GM18870 (cell line): ENCODE results near the gene KCNQ1OT1.
A peak's percentile ranks its signal among the peaks of the same experiment; 100 is the strongest.

Experiments used
- ATAC-seq: cut with Tn5 transposase; IDR thresholded peaks from one replicate; pipeline ENCODE4 v1.9.1; 2021; ENCODE audit warnings: moderate library complexity; ENCODE audit not compliant: unreplicated experiment

KCNQ1OT1 gene

DNA sequence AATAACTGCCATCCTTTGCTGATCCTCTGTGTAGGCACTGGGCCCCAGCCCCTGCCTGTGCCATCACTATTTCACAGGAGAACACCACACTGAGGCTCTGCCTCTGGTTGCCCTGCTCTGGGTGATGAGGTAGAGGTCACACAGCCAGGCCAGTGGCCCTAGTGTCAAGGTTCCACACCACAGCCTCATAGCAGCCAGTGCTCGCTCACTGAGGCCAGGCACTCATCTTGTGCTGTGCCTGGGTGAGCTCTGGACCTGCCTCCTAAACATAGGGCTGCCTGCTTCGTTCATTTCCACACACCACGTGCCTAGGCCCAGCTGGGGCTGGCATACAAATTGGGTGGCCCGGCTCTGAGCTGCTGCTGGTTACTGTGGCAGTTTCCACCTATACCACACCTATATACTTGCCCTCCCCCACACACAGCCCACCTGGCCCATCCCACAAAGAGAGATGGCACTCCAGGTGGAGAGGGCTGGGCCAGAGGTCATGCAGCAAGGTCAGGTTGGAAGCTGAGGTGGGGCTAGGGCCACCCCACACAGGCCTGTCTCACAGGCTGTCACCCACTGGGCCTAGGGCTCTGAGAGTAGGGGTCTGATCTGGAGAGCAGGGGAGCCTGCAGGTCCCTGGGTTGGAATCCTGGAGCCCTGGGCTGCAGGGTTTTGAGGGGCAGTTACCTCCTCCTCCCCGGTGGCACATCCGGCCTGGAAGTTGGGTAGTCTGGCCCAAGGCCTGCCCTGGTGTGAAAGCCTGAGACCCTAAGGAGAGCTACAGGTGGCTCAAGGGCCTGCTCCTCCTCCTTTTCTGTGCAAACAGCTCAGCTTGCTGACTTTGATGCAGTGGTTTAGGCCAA, 11.2 kb downstream of the KCNQ1OT1 start:
- no peak for ATAC-seq

DNA sequence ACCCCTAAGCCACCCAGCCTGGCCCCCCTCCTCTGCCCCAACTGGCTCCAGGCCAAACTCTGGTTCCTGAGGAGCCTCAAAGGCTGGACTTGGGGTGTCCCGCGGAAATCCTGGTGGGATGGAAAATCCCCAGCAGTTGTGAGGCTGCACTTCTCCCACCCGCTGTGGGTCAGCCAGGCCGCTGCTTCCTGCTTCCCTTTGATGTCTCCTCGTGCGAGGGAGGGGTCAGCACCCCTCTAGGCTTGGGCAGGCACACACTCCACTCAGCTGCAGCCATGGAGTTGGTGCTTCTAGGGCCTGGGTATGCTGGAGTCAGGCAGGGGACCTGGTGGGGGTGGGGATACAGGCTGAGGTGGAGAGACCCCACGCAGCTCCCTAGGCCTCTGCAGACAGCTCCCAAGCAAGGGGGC, 12.0 kb downstream of the KCNQ1OT1 start:
- no peak for ATAC-seq

DNA sequence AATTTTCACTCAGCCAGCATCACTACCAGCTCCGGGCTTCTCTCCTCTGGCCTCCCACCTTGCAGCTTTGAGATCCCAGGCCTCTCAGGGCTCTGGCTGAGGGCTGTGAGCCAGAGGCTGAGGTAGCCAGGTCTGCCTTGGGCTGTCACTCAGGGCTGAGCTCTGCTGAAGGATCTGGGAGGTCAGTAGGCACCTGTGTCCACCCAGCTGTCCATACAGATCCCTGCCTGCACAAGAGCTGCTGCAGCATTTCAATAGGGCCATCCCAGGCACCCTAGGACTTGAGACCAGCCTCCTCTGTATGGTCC, 12.6 kb downstream of the KCNQ1OT1 start:
- ATAC-seq, result no peak

DNA sequence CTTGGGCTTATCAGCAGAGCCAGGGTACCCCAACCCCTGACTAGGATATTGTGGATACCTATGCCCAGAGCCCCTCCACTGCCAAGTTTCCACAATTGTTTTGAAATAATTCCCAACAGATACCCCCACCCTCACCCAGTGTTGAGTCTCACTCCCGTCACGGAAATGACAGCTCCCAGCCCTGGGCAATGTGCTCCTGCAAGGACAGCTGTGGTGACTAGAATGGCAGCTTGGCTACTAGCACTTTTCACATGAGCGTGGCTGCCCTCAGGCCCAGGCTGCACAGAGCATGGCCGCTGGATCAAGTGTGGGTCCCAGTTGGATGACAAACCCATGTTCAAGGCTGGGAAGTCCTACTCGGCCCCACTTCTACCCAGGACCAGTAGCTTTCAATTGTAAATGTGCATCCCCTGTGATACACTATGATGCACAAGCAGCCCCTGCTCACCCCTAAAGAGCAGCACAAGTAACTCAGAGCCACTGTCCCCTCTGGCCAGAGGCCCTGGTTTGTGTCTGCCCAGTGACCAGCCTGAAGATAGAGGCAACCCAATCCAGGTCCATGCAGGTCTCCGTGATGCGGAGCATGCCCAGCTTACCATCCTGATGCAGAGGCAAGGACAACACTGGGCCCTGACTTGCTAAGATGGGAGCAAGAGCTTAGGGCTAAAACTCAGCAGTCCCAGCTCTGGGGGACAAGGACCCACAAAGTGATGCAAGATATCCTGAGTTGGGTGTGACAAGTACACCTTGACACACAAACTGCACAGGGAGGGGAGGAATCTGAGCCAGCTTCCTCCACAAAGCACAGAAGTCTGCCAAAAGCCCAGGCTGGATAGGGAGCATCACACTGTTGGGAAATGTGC, 13.2 kb downstream of the KCNQ1OT1 start:
- ATAC-seq, result no peak

DNA sequence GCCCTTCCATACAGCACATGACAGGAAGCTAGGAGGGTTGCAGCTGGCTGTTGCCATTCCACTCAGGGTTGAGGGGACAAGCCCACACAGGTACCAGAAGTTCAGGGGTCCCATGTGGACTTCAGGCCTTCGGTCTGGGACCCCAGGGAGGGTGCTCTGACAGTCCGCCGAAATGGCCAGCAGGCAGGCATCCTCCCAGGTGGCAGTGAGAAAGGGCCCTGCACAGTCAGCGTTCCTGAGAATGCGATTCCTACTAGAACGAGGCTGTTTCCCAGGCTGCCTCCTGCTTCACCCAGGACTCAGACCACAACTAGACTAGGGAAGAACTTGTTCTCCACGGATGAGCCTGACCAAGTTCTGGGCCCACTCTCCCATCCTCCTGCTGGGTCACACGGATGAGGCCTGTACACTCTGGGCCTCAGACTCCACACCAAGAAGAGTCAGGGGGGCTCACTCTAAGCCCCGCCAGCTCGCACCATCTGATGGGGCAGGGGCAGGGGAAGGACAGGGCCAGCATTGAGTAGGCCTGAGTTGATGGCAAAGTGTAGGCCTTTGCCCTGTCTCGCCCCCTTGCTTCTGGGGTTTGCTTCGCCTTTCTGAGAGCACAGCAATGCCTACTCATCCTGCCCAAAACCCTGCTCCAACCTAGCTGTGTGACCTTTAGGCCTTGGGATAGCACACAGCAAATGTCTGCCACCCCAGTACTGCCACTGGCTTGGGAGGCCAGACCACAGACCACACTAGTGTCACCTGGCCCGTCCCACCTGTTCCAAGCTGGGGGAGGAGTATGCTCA, 14.0 kb downstream of the KCNQ1OT1 start:
- no peak for ATAC-seq

DNA sequence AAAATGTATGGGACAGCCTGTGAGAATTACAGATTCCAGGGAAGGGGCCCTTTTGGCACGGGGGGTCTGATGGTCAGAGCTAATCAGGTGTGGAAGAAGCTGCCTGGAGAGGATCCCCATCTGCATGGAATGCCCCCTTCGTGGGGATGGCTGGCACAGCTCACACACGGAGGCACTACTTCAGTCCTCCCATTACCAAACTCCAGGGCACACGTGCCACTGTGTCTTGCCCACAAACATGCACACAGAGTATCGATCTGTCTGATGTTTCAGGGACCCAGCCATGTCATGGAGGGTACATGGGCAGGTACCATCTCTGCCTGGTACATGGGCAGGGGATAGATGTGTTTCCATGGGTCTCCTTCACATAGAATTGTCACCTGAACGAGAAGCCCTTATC, 14.7 kb downstream of the KCNQ1OT1 start:
- no peak for ATAC-seq

DNA sequence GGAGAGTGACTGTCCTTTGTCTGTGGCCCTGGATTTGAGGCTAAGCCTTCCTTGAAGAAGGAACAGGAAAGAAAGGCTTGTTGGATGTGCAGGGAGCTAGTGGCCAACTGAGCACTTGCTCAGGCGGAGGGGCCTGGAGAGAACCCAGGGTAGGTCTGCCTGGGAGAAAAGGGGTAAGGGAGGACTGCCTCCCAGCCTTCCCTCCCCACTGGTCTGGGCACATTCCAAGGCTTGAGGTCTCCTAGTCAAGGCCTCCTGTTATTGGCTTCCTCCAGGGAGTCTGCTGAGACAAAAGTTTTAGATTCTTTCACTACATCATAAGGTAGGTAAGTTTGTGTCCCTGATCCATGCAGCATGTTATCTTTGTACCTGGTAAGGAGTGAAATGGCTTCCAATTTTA, 15.2 kb downstream of the KCNQ1OT1 start:
- ATAC-seq, result no peak

DNA sequence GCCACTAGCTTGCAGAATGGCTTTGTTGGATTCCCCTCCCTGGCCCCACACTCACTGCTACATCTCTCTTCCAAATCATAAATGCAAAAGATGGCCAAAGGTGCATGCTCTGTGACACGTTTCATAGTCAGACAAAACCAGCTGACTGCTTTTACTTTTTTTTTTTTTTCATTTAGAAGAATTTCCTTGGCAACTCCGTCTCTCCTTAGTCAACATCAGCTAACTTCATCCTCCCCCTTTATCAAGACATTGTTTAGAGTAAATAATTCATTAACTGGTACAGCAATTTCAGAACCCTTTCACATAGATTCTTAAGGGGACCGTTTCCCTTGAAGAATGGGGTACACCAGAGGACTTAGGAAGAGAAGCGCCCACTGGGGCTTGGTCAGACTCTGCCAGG, 16.0 kb downstream of the KCNQ1OT1 start:
- no peak for ATAC-seq

DNA sequence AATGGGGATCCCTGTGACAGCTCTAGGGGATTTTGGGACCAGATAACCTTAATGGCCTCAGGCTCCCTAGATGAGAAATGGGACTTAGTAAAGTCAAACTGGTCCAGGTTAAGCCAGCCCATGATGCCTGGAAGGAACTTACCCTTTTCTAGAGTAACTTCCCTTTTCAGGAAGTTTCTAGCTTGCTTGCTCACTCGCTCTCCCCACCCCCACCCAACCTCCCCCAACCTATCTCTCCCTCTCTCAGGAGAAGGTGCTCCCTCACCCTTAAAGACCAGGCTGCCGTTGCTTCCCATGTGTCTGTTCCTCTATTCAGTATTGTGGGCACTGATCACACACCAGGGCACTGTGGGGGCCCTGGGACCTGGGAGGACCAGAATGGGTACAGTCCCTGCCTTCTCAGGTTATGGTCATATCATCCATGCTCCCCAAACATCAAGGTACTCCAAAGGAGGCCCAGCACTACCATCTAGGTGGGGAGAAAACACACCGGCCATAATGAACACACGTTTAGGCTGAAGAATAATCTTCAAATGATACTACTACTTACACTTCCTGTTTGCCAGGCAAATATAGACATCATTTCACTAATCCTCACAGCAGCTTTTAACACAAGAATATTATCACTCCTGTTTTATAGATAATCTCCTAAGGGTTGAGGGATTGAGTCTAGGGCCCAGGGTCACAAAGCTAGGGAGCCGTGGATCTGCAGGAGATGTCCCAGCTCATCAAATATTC, 18.2 kb downstream of the KCNQ1OT1 start:
- ATAC-seq, result no peak

DNA sequence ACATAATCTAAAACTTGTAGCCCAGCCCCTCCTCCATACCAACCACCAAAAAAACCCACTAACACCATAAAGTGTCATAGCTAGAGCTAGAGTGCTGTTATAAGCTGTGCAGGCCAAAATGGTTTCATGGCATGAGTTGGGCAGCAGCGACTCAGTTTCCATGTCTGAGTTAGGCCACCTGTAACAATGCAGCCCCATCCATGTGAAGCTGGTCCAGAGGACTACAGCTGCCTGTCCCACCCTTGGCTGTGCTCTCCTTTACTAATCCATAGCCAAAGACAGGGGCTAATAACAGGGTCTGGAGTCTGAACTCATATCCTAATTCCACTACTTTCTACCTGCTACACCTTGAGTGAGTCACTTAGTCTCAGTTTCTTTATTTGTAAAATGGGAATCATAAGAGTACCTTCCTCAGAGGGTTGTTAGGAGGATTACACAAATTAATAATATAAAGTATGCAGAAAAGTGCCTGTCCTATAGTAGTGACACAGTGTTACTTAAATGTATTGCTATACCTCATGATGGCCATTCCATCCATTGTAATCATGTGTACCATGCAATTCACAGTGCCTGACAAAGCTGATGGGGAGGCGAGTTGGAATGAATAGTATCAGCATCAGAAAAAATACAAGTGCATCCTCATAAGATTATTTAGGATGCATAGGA, 20.6 kb downstream of the KCNQ1OT1 start:
- no peak for ATAC-seq

DNA sequence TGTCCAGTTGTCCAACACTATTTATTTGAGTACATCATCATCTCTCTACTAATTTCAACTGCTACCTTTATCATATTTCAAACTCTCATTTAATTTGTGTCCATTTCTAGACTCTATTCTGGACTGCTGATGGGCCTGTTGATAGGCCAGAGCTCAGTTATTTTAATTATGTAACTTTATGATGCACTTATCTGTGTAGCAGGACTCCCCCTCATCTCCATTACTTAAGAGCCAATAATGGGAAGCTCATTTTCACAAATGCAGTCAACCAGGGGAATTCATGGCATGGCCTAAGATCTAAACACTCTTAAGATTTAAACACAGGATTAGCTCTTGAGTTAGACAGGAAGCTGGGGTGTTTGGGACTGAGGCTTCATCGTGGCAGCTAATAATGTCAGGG, 21.4 kb downstream of the KCNQ1OT1 start:
- no peak for ATAC-seq

DNA sequence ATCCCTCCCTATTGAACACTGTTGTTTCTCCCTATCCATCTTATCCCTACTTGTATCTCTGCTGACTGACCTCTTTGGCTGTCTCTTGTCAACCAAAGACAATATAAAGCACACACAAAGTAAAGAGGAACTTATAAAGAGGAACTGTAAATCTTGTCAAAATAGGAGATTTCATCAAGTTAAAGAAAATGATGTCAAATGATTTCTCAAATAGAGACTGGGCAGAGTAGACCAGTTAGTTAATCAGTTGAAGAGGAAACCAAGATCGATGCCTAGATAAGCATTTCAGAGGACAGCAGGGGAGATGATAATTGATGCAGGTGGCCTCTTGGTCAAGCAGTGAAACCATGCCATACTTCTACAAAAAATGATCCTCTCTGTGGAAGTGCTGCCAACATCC, 22.7 kb downstream of the KCNQ1OT1 start:
- peak; percentile 55 for ATAC-seq

DNA sequence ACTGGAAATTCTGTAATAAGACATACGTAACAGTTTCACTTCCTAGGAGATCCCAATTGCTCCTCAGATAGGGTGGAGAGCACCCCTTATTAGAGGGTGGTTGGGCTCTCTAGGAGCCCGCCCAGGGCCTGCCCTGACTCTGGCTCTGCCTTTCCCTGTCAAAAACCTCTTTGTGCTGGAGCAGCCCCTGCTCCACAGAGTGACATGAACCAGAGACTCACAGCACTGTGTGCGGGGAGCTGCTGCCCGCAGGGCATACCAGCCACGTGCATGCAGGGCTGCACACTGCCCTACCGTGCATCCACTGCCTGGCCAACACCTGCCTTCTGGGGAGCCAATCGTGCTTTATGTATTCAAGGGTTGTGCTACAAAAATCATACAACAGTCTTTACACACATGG, 24.3 kb downstream of the KCNQ1OT1 start:
- no peak for ATAC-seq

DNA sequence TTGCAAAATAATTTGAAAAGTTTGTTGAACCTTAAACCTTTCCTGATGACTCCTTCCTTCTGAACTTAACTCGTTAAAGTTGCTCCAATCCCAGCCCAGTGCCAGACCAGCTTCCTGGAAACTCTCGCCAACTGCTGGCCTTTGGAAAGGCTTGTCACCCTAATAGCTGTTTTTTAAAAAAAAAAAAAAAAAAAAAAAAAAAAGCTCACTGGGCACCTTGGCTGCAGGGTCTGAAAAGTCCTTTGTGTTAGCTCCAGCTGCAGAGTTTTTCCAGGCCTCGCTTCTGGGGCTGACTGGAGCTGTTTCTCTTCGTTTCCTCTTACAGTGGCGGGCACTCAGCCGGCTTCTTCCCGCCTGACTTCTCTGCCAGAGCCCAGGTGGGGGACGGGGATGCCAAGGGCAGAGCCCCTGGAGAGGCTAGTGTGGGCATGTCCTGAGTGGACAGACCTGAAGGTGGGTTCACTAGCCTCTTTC, 25.1 kb downstream of the KCNQ1OT1 start:
- ATAC-seq, result no peak

DNA sequence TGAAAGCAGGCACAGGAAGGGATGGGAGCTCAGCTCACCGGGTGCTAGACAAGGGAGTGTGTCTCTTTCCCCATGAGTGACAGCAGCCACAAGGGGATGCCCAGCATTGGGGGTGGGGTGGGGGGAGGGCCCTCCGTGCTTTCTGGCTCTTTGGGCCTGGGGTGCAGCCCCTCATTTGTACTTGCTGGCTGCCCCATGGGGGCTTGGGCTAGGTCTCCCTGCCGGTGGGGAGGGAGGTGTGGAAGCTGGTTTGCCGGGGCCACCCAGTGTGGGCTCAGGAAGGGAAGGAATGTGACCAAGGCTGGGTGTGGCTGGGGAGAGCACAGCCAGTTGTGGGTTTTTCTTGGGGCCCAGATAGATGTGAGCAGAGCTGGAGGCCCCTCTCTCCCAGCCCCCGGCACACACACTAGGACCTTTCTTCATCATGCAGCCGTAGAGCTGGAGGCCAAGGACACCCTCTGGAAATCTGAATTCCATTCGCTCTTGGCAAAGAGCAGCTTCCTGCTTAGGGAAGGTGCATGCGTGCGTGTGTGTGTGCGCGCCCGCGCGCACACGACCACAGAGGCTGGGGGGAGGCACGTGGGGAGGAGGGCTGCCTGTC, 25.8 kb downstream of the KCNQ1OT1 start:
- no peak for ATAC-seq

DNA sequence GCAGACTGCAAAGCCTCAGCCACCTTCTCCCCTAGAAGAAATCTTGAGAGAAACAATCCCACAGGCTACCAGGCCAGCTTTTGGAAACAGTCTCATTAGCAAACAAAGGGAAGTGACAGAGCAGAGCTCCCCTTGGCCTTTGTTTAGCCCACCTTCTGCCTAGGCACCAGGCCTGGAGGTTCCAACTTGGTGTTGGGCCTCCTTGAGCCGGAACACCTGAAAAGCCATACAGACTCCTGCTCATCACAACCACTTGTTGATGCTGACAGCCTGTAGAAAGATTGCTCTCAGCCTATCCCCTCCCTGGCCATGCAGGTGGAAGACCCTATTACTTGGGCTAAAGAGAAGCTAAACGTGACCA, 26.6 kb downstream of the KCNQ1OT1 start:
- ATAC-seq, result no peak

DNA sequence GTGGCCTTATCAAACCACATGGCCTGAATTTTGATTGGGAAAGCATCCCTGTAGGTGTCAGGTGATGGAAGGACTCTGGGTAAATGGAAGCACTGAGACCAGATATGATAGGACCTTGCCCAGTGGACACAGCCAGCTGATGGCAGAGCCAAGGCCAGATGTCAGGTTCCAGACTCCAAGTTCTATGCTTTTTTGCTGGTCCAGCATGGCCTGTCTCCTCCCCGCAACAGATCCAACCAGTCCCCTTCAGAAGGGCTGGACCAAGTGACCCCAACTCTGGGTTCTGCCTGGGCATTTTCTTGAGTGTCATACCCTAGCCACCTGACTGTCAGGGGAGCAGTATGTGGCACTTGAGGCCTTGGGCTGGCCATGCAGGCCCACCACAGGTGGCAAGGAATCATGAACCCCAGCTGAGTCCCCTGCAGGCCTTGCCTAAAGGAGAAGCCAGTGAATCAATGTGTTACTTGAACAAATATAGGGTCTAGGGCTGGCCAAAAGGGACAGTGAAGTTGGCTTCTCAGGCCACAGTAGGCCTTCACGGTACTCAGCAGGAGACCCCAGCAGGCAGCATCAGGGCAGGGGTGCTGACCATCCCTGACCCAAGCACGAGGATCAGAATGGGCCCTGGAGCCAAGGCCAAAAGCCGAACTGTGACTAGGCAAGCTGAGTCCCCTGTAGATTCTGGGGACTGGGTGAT, 27.1 kb downstream of the KCNQ1OT1 start:
- ATAC-seq, result no peak

DNA sequence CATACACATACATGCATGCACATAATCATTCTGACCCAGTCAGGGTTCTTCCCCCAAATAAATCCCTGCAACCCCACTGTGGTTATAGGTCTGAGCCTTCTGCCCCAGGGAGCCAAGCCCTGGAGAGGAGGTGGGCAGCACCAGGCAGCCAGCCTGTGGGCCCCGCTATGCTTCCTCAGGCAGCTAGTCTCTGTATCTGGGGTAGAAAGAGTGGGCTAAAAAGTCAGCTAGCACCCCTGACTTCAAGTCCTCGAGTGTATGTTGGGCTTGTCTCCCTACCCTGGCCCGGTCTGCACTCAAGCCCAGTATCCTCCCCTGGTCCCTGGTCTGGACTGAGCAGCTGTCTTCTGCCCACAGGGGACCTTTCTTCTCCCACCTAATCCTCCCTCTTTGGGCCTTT, 28.0 kb downstream of the KCNQ1OT1 start:
- ATAC-seq, result no peak

DNA sequence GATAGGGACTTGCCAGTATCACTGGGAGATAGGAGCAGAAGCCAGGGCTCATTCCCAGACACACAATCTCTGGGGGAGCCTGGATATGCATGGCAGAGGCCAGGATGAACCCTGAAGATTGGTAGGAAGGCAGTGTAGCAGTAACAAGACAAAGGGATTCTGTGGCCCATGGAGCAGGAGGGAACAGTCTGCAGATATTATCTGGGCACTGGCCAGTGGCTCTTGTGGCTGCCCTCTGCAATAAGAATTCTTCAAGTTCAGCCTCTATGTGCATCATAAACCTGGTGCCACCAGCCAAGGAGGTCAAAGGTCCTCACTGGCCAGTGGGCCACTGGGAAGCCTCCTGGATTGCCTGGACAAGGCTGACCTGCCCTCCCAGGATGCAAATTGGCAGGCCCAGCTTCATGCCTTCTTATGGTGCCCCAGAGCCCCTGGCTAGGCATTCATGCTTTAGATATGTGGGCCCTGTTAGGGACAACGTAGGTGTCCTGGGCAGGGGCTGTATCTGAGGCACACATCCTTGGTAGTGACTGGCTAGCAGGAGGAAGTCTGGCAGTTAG, 29.2 kb downstream of the KCNQ1OT1 start:
- no peak for ATAC-seq
